ENCODE measurements around the gene ZNF576. TPM values are rescaled to one million over a fixed set of nuclear protein-coding genes. Genes with fewer than 3 reads are reported as not detected.

The ZNF576 gene
- polyA plus RNA-seq, 1 experiment = 14.8 TPM

DNA sequence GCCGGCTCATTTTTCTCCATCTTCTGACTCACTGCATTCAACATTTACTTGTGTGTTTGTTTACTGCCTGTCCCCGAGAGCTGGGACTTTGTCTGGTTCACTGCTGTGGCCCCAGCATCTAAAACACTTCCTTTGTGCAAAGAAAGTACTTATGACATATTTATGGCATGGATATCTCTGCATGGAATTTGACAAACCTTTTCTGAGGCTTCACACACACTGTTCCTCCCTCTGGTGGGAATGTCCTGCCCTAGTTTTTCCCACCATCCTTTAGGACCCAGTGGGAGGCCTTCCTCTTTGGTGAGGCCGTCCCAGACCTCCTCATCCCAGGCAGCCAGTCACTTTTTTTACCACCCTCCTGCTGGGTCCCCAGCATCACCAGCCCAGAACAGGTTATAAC lies 14.1 kb downstream of the ZNF576 start:
- POLR2A ChIA-PET = no interaction called here

DNA sequence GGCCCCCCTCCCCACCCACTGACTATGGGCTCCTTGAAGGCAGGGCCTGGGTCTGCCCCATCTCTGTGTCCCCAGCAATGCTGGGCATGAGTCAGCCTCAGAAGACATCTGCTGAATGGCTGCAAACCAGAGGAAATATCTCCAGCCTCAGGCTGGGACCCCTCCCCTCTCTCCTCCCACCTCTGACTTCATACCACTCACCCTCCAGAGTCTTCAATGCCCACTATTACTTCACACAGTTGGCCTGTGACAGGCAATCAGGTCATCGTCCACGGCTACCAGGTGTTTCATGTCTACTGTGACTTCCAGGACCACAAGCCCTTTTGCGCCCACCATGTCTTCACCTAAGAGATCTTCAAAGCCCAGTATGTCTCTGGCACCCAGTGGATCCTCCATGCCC lies 15.4 kb downstream of the ZNF576 start, which contains the start of gene SRRM5:
Gene SRRM5, plus strand, starts transcription at position 301 of the 400 bp plus-strand sequence. Its CDS starts 34 bp downstream, at position 335.
- no peak within 1 kb of the TSS for H3K4me3 ChIP-seq (ENCODE audit: low read depth, low read length)
- DNase-seq (ENCODE audit: low read depth) = no peak
- TF ChIP-seq, protein P1, sequence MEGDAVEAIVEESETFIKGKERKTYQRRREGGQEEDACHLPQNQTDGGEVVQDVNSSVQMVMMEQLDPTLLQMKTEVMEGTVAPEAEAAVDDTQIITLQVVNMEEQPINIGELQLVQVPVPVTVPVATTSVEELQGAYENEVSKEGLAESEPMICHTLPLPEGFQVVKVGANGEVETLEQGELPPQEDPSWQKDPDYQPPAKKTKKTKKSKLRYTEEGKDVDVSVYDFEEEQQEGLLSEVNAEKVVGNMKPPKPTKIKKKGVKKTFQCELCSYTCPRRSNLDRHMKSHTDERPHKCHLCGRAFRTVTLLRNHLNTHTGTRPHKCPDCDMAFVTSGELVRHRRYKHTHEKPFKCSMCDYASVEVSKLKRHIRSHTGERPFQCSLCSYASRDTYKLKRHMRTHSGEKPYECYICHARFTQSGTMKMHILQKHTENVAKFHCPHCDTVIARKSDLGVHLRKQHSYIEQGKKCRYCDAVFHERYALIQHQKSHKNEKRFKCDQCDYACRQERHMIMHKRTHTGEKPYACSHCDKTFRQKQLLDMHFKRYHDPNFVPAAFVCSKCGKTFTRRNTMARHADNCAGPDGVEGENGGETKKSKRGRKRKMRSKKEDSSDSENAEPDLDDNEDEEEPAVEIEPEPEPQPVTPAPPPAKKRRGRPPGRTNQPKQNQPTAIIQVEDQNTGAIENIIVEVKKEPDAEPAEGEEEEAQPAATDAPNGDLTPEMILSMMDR (IDR thresholded peaks at IDR 0.05; ENCODE audit: insufficient read depth, low read depth, low read length) = no peak
- POLR2A ChIA-PET = no interaction called here
- no peaks in the 10 kb centered on the region for H3K27me3 ChIP-seq (ENCODE audit: control insufficient read depth, insufficient read depth, low read length)
- peaks cover 8% of the 10 kb centered on the region for H3K36me3 ChIP-seq (ENCODE audit: control insufficient read depth, insufficient read depth, low read length)
- CTCF ChIA-PET = no interaction called here

More for the DNA sequence above, 14.1 kb downstream of the ZNF576 start:
- TF ChIP-seq, protein P1 (IDR thresholded peaks at IDR 0.05; ENCODE audit: insufficient read depth, low read depth, low read length) = no peak
- Histone ChIP-seq H3K27me3 (ENCODE audit: control insufficient read depth, insufficient read depth, low read length) (no peaks in the 10 kb centered on the region), H3K36me3 (ENCODE audit: control insufficient read depth, insufficient read depth, low read length) (peaks cover 8% of the 10 kb centered on the region), H3K4me3 (ENCODE audit: low read depth, low read length) (no peak overlapping the region)
- no peak for DNase-seq (ENCODE audit: low read depth)
- CTCF ChIA-PET = no interaction called here

DNA sequence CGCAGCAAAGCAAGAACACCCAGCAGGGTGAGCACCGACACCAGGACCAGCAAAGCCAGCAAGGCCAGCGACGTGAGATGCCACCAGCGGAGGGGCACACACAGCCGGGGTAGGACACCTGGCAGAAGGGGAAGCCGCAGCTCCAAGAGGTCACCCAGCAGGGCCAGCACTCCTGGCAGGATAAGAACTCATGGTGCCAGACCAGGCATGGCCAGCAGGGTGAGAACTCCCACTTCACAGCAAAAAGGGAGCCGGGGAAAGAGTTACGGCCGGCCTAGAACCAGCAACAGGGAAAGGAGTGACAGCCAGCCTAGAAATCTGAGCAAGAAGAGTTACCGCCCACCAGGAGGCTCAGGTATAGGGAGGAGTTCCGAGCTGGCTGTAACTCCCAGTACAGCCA lies 16.0 kb downstream of the ZNF576 start:
- Histone ChIP-seq H3K36me3 (ENCODE audit: control insufficient read depth, insufficient read depth, low read length) (peaks cover 8% of the 10 kb centered on the region), H3K4me3 (ENCODE audit: low read depth, low read length) (no peak overlapping the region), H3K27me3 (ENCODE audit: control insufficient read depth, insufficient read depth, low read length) (no peaks in the 10 kb centered on the region)
- POLR2A ChIA-PET = no interaction called here
- CTCF ChIA-PET = no interaction called here
- DNase-seq (ENCODE audit: low read depth) = no peak
- TF ChIP-seq, protein P1 (IDR thresholded peaks at IDR 0.05; ENCODE audit: insufficient read depth, low read depth, low read length) = no peak

DNA sequence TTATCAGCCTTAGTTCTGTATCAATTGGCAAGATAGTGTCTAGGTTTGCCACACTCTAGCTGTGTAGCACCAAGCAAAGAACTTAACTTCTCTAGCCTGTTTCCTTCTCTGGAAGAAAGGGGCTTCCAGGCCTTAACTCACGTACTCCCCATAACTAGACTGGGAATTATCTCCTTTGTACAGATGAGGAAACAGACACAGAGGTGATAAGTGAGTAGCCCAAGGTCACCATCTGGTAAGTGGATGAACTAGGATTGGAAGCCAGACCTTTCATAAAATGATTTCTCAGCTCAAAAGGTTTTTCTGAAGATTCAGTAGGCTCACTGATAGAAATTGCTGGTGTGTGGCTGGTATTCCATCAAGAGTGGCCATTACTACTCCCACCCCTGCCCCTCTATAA lies 19.9 kb downstream of the ZNF576 start:
- Histone ChIP-seq H3K36me3 (ENCODE audit: control insufficient read depth, insufficient read depth, low read length) (peaks cover 6% of the 10 kb centered on the region), H3K27me3 (ENCODE audit: control insufficient read depth, insufficient read depth, low read length) (no peaks in the 10 kb centered on the region), H3K4me3 (ENCODE audit: low read depth, low read length) (no peak overlapping the region)
- CTCF ChIA-PET = interaction anchor here (1.3 kb wide), 1 partner anchor 10 kb away, joined by 5 read pairs; no protein-coding TSS in a partner anchor
- no peak for DNase-seq (ENCODE audit: low read depth)
- POLR2A ChIA-PET = no interaction called here
- TF ChIP-seq, protein P1 (IDR thresholded peaks at IDR 0.05; ENCODE audit: insufficient read depth, low read depth, low read length) = no peak

DNA sequence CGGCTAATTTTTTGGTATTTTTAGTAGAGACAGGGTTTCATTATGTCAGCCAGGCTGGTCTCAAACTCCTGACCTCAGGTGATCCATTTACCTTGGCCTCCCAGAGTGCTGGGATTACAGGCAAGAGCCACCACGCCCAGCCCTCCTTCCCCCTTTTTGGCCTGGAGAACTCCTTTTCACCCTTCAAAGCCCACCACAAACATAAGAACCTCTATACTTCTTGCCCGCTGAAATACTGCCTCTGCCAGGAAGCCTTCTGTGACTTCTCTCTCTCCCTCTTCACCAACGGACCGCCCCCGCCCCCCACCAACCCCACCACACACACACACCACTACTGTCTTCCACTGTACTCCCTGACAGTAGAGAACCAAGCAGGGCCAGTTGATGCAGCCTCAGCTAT lies 20.6 kb downstream of the ZNF576 start:
- POLR2A ChIA-PET = no interaction called here
- Histone ChIP-seq H3K36me3 (ENCODE audit: control insufficient read depth, insufficient read depth, low read length) (peaks cover 4% of the 10 kb centered on the region), H3K27me3 (ENCODE audit: control insufficient read depth, insufficient read depth, low read length) (no peaks in the 10 kb centered on the region), H3K4me3 (ENCODE audit: low read depth, low read length) (no peak overlapping the region)
- DNase-seq (ENCODE audit: low read depth) = no peak
- CTCF ChIA-PET = interaction anchor here (0.9 kb wide), 1 partner anchor 81 kb away, joined by 3 read pairs; no protein-coding TSS in a partner anchor
- TF ChIP-seq, protein P1 (IDR thresholded peaks at IDR 0.05; ENCODE audit: insufficient read depth, low read depth, low read length) = no peak

All from BJ (cell line).